ENCODE measurements around the gene IL34. TPM values are rescaled to one million over a fixed set of nuclear protein-coding genes. Genes with fewer than 3 reads are reported as not detected.
"Not testable (repeated sequence)": the region's sequence is repeated elsewhere in the genome, so short reads cannot be mapped to it uniquely, and the experiment has no call there.

IL34 gene
- total RNA-seq, 6 experiments from 2014 or later, result 0.09 TPM; not detected in 4

- Mint-ChIP-seq H3K27ac (peak overlapping the region; percentile 98), H3K36me3 (ENCODE audit: low read depth) (peaks cover 8% of the 10 kb centered on the region), H3K27me3 (ENCODE audit: insufficient read depth) (peaks cover 4% of the 10 kb centered on the region; the same call in 1 of the 2 replicates), H3K9me3 (peaks cover 11% of the 10 kb centered on the region), H3K4me3 (peak overlapping the region; percentile 87), H3K4me1 (ENCODE audit: low read depth) (peaks cover 25% of the 10 kb centered on the region)
- TF ChIP-seq CTCF (IDR thresholded peaks at IDR 0.05), result no peak
- peak; percentile 26 for DNase-seq
Measured at GRCh38 chr16:70634861-70635260, 11.5 kb upstream of the IL34 start.

DNA sequence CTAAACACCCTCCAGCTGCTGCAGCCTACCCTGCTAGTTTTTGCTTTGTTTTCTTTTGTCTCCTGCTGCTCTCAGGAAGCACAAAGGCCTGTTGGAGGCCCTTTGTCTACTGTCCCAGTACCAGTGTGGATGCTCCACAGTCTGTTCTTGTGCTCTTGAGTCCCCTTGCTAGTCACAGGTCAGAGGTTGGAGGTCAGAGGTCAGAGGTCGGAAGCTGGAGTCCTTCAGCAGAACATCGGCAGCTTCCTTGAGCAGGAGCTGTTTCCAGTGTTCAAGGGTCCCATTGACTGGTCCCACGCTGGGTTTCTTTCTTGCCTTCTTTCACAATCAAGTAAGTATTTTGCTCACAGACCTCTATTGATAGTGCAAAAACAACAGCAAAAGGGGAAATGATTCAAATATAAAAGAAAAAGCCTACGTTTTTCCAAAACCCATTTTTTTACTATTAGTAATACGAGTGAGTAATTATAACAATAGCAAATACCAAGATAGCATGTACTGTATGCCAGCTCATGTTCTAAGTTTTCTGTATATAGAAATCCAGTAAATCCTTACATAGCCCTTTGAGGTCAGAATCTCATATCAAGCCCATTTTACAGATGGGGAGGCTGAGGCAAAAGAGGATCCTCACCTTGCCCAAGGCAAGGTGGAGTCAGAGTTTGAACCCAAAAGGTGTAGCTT, 10.9 kb upstream of the IL34 start:
- no peak for TF ChIP-seq CTCF (IDR thresholded peaks at IDR 0.05)
- H3K9me3 Mint-ChIP-seq, result peaks cover 7% of the 10 kb centered on the region
- H3K4me3 Mint-ChIP-seq, result peak overlapping the region; percentile 87
- peaks cover 25% of the 10 kb centered on the region for H3K4me1 Mint-ChIP-seq (ENCODE audit: low read depth)
- H3K27me3 Mint-ChIP-seq (ENCODE audit: insufficient read depth), result peaks cover 4% of the 10 kb centered on the region; the same call in 1 of the 2 replicates
- peak; percentile 74 for DNase-seq
- H3K36me3 Mint-ChIP-seq (ENCODE audit: low read depth), result peaks cover 5% of the 10 kb centered on the region
- peak overlapping the region; percentile 98 for H3K27ac Mint-ChIP-seq

DNA sequence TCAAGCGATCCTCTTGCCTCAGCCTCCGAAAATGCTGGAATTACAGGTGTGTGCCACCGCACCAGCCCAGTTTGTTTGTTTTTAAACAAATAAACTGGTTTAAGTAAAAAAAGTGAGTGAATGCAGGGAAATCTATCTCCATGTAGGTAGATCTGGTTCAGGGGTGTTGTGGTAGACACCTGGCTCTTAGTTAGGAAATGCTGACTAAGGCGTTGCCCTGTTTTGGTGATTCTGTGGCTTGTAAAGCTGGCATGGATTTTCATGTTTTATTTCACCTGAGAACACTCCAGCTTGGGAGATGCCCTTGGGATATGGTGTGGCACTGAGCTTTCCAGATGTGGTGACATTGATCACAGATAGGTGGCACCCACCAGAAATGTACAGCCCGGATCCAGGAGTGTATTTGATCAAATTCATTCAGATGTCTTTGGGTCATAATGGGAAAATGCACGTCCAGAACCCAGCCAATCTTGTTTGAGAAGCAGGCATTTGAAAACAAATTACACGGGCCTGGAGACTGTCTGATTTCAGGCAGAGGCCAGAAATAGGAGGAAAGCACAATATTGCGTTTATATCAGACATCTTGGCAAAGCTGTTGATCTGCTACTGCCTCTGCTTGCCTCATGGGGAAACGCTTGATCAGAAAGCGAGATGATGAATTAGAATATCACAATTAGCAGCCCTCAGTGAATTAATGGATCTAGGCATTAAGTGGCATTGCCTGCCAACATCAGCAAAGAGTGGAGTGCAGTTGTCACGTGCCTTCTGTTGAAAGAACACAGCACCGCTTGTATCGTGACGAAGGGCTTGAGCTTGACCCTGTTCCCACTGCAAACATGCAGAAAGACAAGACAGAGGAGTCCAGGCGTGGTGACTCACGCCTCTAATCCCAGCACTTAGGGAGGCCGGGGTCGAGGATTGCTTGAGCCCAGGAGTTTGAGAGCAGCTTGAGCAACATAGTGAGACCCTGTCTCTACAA, 7.3 kb upstream of the IL34 start:
- Mint-ChIP-seq H3K4me3 (peak overlapping the region; percentile 46; the same call in 1 of the 2 replicates), H3K4me1 (ENCODE audit: low read depth) (peaks cover 25% of the 10 kb centered on the region), H3K27ac (peak overlapping the region; percentile 70), H3K27me3 (ENCODE audit: insufficient read depth) (peaks cover 4% of the 10 kb centered on the region; the same call in 1 of the 2 replicates), H3K36me3 (ENCODE audit: low read depth) (no peaks in the 10 kb centered on the region), H3K9me3 (no peaks in the 10 kb centered on the region)
- peak; percentile 75 for DNase-seq
- TF ChIP-seq CTCF (IDR thresholded peaks at IDR 0.05), result no peak; the same call in 1 of the 2 replicates

GRCh38 chr16:70642633-70643032, 3.7 kb upstream of the IL34 start:
- H3K4me3 Mint-ChIP-seq, result no peak overlapping the region
- no peaks in the 10 kb centered on the region for H3K36me3 Mint-ChIP-seq (ENCODE audit: low read depth)
- H3K27me3 Mint-ChIP-seq (ENCODE audit: insufficient read depth), result peaks cover 13% of the 10 kb centered on the region
- DNase-seq, result no peak
- no peak overlapping the region for H3K27ac Mint-ChIP-seq
- no peaks in the 10 kb centered on the region for H3K9me3 Mint-ChIP-seq
- no peak for TF ChIP-seq CTCF (IDR thresholded peaks at IDR 0.05)
- H3K4me1 Mint-ChIP-seq (ENCODE audit: low read depth), result peaks cover 11% of the 10 kb centered on the region

DNA sequence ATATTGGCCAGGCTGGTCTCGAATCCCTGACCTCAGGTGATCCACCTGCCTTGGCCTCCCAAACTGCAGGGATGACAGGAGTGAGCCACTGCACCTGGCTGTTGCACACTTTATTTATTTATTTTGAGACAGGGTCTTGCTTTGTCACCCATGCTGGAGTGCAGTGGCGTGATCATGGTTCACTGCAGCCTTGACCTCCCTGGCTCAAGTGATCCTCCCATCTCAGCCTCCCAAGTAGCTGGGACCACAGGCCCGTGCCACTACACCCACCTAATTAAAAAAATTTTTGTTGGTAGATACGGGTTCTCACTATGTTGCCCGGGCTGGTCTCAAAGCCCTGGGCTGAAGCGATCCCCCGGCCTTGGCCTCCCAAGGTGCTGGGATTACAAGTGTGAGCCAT, 3.1 kb upstream of the IL34 start:
- peaks cover 11% of the 10 kb centered on the region for H3K4me1 Mint-ChIP-seq (ENCODE audit: low read depth)
- H3K27me3 Mint-ChIP-seq (ENCODE audit: insufficient read depth), result peaks cover 18% of the 10 kb centered on the region
- not testable (repeated sequence) for DNase-seq; H3K36me3 Mint-ChIP-seq (ENCODE audit: low read depth); H3K9me3 Mint-ChIP-seq; H3K4me3 Mint-ChIP-seq; H3K27ac Mint-ChIP-seq
